Testis (tissue), 2 donors: Measurements from ENCODE around the gene TMED5.

Experiments used
- CTCF ChIP-seq, 3 experiments: fragments of 450-650 bp in 2 of 3; fragments of 200-600 bp in 1 of 3; sonication (generic) in 1 of 3; IDR thresholded peaks; one replicate each; pipeline ENCODE4 v1.5.1; 2016 to 2019; ENCODE audit warnings: antibody characterized with exemption in 3 of 3, mild to moderate bottlenecking in 2 of 3, moderate library complexity in 1 of 3
- POLR2A ChIP-seq: fragments of 450-650 bp; IDR thresholded peaks from one replicate; pipeline ENCODE4 v1.6.1; 2017; ENCODE audit warnings: antibody characterized with exemption, mild to moderate bottlenecking, moderate library complexity

GRCh38 chr1:93120614-93121013 is 59.6 kb downstream of the TMED5 start:
- TF ChIP-seq CTCF (IDR thresholded peaks at IDR 0.05) (no peak), POLR2A (no peak)
